Esophagus squamous epithelium (tissue), 4 donors: ENCODE measurements around the gene UMAD1.

Source experiments
- CTCF ChIP-seq, 6 experiments: fragments of 450-650 bp in 4 of 6; fragments of 200-600 bp in 2 of 6; sonication (generic) in 2 of 6; IDR thresholded peaks; one replicate each; pipeline ENCODE4 v1.5.1; 2016 to 2019; ENCODE audit warnings: antibody characterized with exemption in 6 of 6, mild to moderate bottlenecking in 4 of 6, moderate library complexity in 4 of 6
- POLR2A ChIP-seq, 4 donors: fragments of 450-650 bp; IDR thresholded peaks; one replicate each; pipeline ENCODE4 v1.6.1; 2017; ENCODE audit warnings: antibody characterized with exemption in 4 of 4, mild to moderate bottlenecking in 4 of 4, moderate library complexity in 3 of 4

- TF ChIP-seq CTCF (IDR thresholded peaks at IDR 0.05) (no peak), POLR2A (IDR thresholded peaks at IDR 0.05) (no peak)
Observed at GRCh38 chr7:7667187-7667586, 26.6 kb downstream of the UMAD1 start.
